ENCODE data around the gene ADAMTSL5. TPM values are rescaled to one million over a fixed set of nuclear protein-coding genes. Genes with fewer than 3 reads are reported as not detected.

The ADAMTSL5 gene
- total RNA-seq, 1 donor from 2014 or later = not detected

- DNase-seq = no peak
Measured at GRCh38 chr19:1466018-1466460, 46.8 kb downstream of the ADAMTSL5 start.

GRCh38 chr19:1465191-1466016 is 47.4 kb downstream of the ADAMTSL5 start:
- peak; percentile 76 for DNase-seq

GRCh38 chr19:1461862-1462261 is 51.0 kb downstream of the ADAMTSL5 start:
- no peak for DNase-seq

GRCh38 chr19:1460033-1460995 is 52.5 kb downstream of the ADAMTSL5 start:
- DNase-seq = no peak

- DNase-seq = no peak
Measured at GRCh38 chr19:1459479-1459878, 53.3 kb downstream of the ADAMTSL5 start.

- DNase-seq = no peak
Measured at GRCh38 chr19:1457892-1458291, 54.9 kb downstream of the ADAMTSL5 start.

GRCh38 chr19:1457031-1457739 is 55.6 kb downstream of the ADAMTSL5 start:
- DNase-seq = no peak

GRCh38 chr19:1456121-1456900 is 56.5 kb downstream of the ADAMTSL5 start:
- DNase-seq = no peak

- peak; percentile 60 for DNase-seq
Measured at GRCh38 chr19:1455336-1456120, 57.3 kb downstream of the ADAMTSL5 start.

Other genes starting within 250 kb of the ADAMTSL5 start
- gene CIRBP, start 243.7 kb downstream of the ADAMTSL5 start, total RNA-seq = 83.1 and 192 TPM in 2 replicates
- 22.0 and 25.0 TPM in 2 replicates for gene FAM174C, start 237.5 kb downstream of the ADAMTSL5 start, total RNA-seq
- gene EFNA2, start 227.1 kb downstream of the ADAMTSL5 start, total RNA-seq = not detected in 2 replicates
- gene NDUFS7, start 129.1 kb downstream of the ADAMTSL5 start, total RNA-seq = 98.8 and 104 TPM in 2 replicates
- 10.7 and 14.8 TPM in 2 replicates for gene GAMT, start 111.5 kb downstream of the ADAMTSL5 start, total RNA-seq
- 58.0 and 104 TPM in 2 replicates for gene DAZAP1, start 105.4 kb downstream of the ADAMTSL5 start, total RNA-seq
- 380 and 637 TPM in 2 replicates for gene RPS15, start 74.6 kb downstream of the ADAMTSL5 start, total RNA-seq
- gene APC2, start 62.9 kb downstream of the ADAMTSL5 start, total RNA-seq = 0.23 and 0.34 TPM in 2 replicates
- 22.0 and 28.1 TPM in 2 replicates for gene C19orf25, start 33.8 kb downstream of the ADAMTSL5 start, total RNA-seq
- gene PCSK4, start 22.7 kb downstream of the ADAMTSL5 start, total RNA-seq = 0.68 and 1.1 TPM in 2 replicates
- gene REEP6, start 21.8 kb downstream of the ADAMTSL5 start, total RNA-seq = 0.34 and 1.0 TPM in 2 replicates
- gene PLK5, start 11.1 kb upstream of the ADAMTSL5 start, total RNA-seq = not detected in 2 replicates
- gene MEX3D, start 55.3 kb upstream of the ADAMTSL5 start, total RNA-seq = 82.4 and 121 TPM in 2 replicates
- gene MBD3, start 79.8 kb upstream of the ADAMTSL5 start, total RNA-seq = 119 and 194 TPM in 2 replicates
- 48.8 and 62.1 TPM in 2 replicates for gene UQCR11, start 92.4 kb upstream of the ADAMTSL5 start, total RNA-seq
- gene TCF3, start 139.6 kb upstream of the ADAMTSL5 start, total RNA-seq = 94.1 and 144 TPM in 2 replicates
- not detected in 2 replicates for gene ONECUT3, start 240.5 kb upstream of the ADAMTSL5 start, total RNA-seq